ENCODE data around the gene FLAD1. TPM values are rescaled to one million over a fixed set of nuclear protein-coding genes. Genes with fewer than 3 reads are reported as not detected.

FLAD1 gene
- total and polyA plus RNA-seq, 2 donors (not counting 3 experiments of a cell fraction or from before 2014, with no cell fraction given): 42.2 to 59.1 TPM

GRCh38 chr1:154945962-154946850, 36.9 kb upstream of the FLAD1 start:
- no peaks in the 10 kb centered on the region for H3K9me1 ChIP-seq (replicated peaks; ENCODE audit: control insufficient read depth, extremely low read depth, insufficient read depth, low read length)
- TF ChIP-seq POLR2A (IDR thresholded peaks at IDR 0.05; ENCODE audit: low read depth, low read length) (no peak), CTCF (IDR thresholded peaks at IDR 0.05; ENCODE audit: extremely low read depth in 1 of 2, insufficient read depth in 1 of 2, low read depth in 1 of 2, low read length in 2 of 2) (no peak), MYC (IDR thresholded peaks at IDR 0.05; ENCODE audit: low read depth, low read length) (no peak), FOS (IDR thresholded peaks at IDR 0.05; ENCODE audit: borderline replicate concordance, insufficient read depth, low read length) (no peak), JUN (IDR thresholded peaks at IDR 0.05; ENCODE audit: borderline replicate concordance, insufficient read depth, insufficient read length, low read depth) (no peak), GATA2 (IDR thresholded peaks at IDR 0.05; ENCODE audit: insufficient read depth, insufficient read length, low read depth, low read length) (no peak)
- H3K27ac ChIP-seq (ENCODE audit: insufficient read depth, low read depth, low read length): no peak overlapping the region
- intact Hi-C loops (cut with micrococcal nuclease) (no loop called here), dilution Hi-C loops (cut with MboI; ENCODE audit: extremely low pct_ligation_motif_present, low sequenced_read_pairs) (no loop called here)
- ChIA-PET CTCF (interaction anchor here (0.8 to 3.4 kb wide), 5 partner anchors 9 to 113 kb away, joined by 3 to 19 read pairs (median 3); partner anchors contain the start of gene PMVK), POLR2A (interaction anchor here (0.6 kb wide), 1 partner anchor 321 kb away, joined by 3 read pairs; no protein-coding TSS in a partner anchor)
- H3K9ac ChIP-seq (replicated peaks; ENCODE audit: extremely low read depth, insufficient read depth, low read length): no peak overlapping the region
- H3K4me3 ChIP-seq (replicated peaks in 1 of 3; ENCODE audit: insufficient read depth in 1 of 3, low read depth in 1 of 3, low read length in 3 of 3): no peak overlapping the region
- no peak for DNase-seq (ENCODE audit: low read depth, low spot score)
- FAIRE-seq: no peak
- no peak overlapping the region for H2AFZ ChIP-seq (ENCODE audit: low read depth, low read length)
- H3K27me3 ChIP-seq (ENCODE audit: control insufficient read depth in 2 of 2, insufficient read depth in 2 of 2, low read length in 2 of 2): no peaks in the 10 kb centered on the region
- peaks cover 0 to 32% of the 10 kb centered on the region in 2 experiments for H3K36me3 ChIP-seq (ENCODE audit: control insufficient read depth in 2 of 2, extremely low read depth in 1 of 2, insufficient read depth in 2 of 2, low read length in 2 of 2)
- no peaks in the 10 kb centered on the region for H3K9me3 ChIP-seq (replicated peaks; ENCODE audit: control insufficient read depth, insufficient read depth, low read length)
- BruUV-seq (replicated peaks): no TSS peak
- no peaks in the 10 kb centered on the region for H3K79me2 ChIP-seq (ENCODE audit: control insufficient read depth, insufficient read depth, low read length)
- no peaks in the 10 kb centered on the region for H4K20me1 ChIP-seq (replicated peaks; ENCODE audit: control insufficient read depth, extremely low read depth, insufficient read depth, low read length)
- no peaks in the 10 kb centered on the region for H3K4me1 ChIP-seq (ENCODE audit: control insufficient read depth, extremely low read depth, insufficient read depth, low read length)
- H3K4me2 ChIP-seq (ENCODE audit: insufficient read depth, low read length): no peak overlapping the region
